K562 (cell line): ENCODE data around the gene ERCC2. TPM values are rescaled to one million over a fixed set of nuclear protein-coding genes. Genes with fewer than 3 reads are reported as not detected.
A peak's percentile ranks its signal among the peaks of the same experiment; 100 is the strongest.

Experiments
- ASH1L ChIP-seq: fragments of 450-650 bp; IDR thresholded peaks from 2 replicates; pipeline ENCODE4 v1.6.1; 2018; ENCODE audit warnings: borderline replicate concordance, mild to moderate bottlenecking, low read depth; ENCODE audit not compliant: partially characterized antibody
- CAMTA2 ChIP-seq: fragments of 250-450 bp; sonication (Bioruptor Pico); conservative IDR thresholded peaks from 2 replicates; pipeline ENCODE4 v1.5.1; 2022
- DPF2 ChIP-seq: fragments of 450-650 bp; IDR thresholded peaks from 2 replicates; pipeline ENCODE4 v1.6.1; 2016
- FOXK2 ChIP-seq, 2 experiments: fragments of 450-650 bp; IDR thresholded peaks in 1 of 2; conservative IDR thresholded peaks in 1 of 2; 2 replicates each; pipeline ENCODE4 v1.6.1; 2016; ENCODE audit warnings: low read depth in 2 of 2, mild to moderate bottlenecking in 1 of 2
- MCM3 ChIP-seq: fragments of 450-650 bp; IDR thresholded peaks from 2 replicates; pipeline ENCODE4 v1.6.1; 2016
- MLLT1 ChIP-seq, 2 experiments: fragments of 450-650 bp; IDR thresholded peaks; 2 replicates each; pipeline ENCODE4 v1.6.1; 2016
- MNT ChIP-seq, 2 experiments: fragments of 450-650 bp; conservative IDR thresholded peaks; 2 replicates each; pipeline ENCODE4 v1.6.1; 2017; ENCODE audit warnings: mild to moderate bottlenecking in 2 of 2, moderate library complexity in 2 of 2
- MTA1 ChIP-seq: fragments of 450-650 bp; IDR thresholded peaks from 2 replicates; pipeline ENCODE4 v1.6.1; 2017; ENCODE audit warnings: borderline replicate concordance
- RAD21 ChIP-seq, 2 experiments: fragments of 250-450 bp in 1 of 2; fragments of 450-650 bp in 1 of 2; sonication (Bioruptor Pico) in 1 of 2; formaldehyde crosslinking in 1 of 2; IDR thresholded peaks in 1 of 2; conservative IDR thresholded peaks in 1 of 2; 2 replicates each; pipeline versions ENCODE4 v1.4.0 to v1.8.0; 2020 to 2022; ENCODE audit warnings: mild to moderate bottlenecking in 2 of 2, moderate library complexity in 1 of 2
- SMAD2 ChIP-seq: fragments of 150-350 bp; IDR thresholded peaks from 2 replicates; pipeline ENCODE4 v1.6.1; 2014; ENCODE audit warnings: low read depth, mild to moderate bottlenecking, low read length
- SPI1 ChIP-seq: IDR thresholded peaks from 2 replicates; pipeline ENCODE4 v1.6.1; 2011; ENCODE audit warnings: low read depth, low read length, control low read depth, borderline replicate concordance
- TAF9B ChIP-seq: fragments of 450-650 bp; IDR thresholded peaks from 2 replicates; pipeline ENCODE4 v1.6.1; 2018; ENCODE audit warnings: mild to moderate bottlenecking; ENCODE audit not compliant: partially characterized antibody
- ZBTB33 ChIP-seq: sonication (generic); formaldehyde crosslinking; IDR thresholded peaks from 2 replicates; pipeline ENCODE4 v1.8.1; 2023; ENCODE audit warnings: mild to moderate bottlenecking, missing genetic modification reagents
- ZNF175 ChIP-seq: fragments of 200-800 bp; sonication (Bioruptor generic); IDR thresholded peaks from 2 replicates; pipeline ENCODE4 v1.6.1; 2016; ENCODE audit warnings: low read depth, mild to moderate bottlenecking, missing genetic modification characterization, missing compliant biosample characterization
- ZNF263 ChIP-seq: sonication (generic); formaldehyde crosslinking; IDR thresholded peaks from 2 replicates; pipeline ENCODE4 v1.8.0; 2022; ENCODE audit warnings: mild to moderate bottlenecking, missing genetic modification reagents, borderline replicate concordance
- ZNF354B ChIP-seq: fragments of 250-450 bp; sonication (Bioruptor Pico); IDR thresholded peaks from 2 replicates; pipeline ENCODE4 v1.4.0; 2020
- polyA plus RNA-seq, 8 experiments: library from polyadenylated mRNA; depleted of rRNA in 4 of 8; stranded (reverse) in 5 of 8; unstranded in 3 of 8; fragments of >200 nt; fragmentation: Nextera tagmentation in 2 of 8; fragmentation: Illumina TruSeq in 1 of 8; extraction: Ambion mirVana in 2 of 8; extraction: Trizol in 1 of 8; gene quantifications; 2 replicates each; pipeline versions ENCODE4 v1.2.1 to v1.2.3, GENCODE V29; 2011 to 2014; ENCODE audit warnings: inconsistent platforms in 1 of 8, missing spikeins in 1 of 8
- total RNA-seq, 7 experiments: library from RNA; depleted of rRNA in 6 of 7; stranded (reverse); fragments of >200 nt in 6 of 7; fragmentation: Illumina TruSeq in 2 of 7; extraction: Trizol in 2 of 7; gene quantifications; 2 replicates each; pipeline versions ENCODE4 v1.2.1 to v1.2.3, GENCODE V29; 2011 to 2021; ENCODE audit warnings: low replicate concordance in 1 of 7
- TF ChIP-seq, protein P1 (sequence below): fragments of 250-450 bp; sonication (Bioruptor Pico); IDR thresholded peaks from 2 replicates; pipeline ENCODE4 v1.4.0; 2020
- TF ChIP-seq, protein P2 (sequence below): sonication (generic); formaldehyde crosslinking; IDR thresholded peaks from 2 replicates; pipeline ENCODE4 v1.8.0; 2022; ENCODE audit warnings: missing genetic modification reagents, mild to moderate bottlenecking, borderline replicate concordance
- TF ChIP-seq, protein P3 (sequence below): fragments of 450-650 bp; IDR thresholded peaks from 2 replicates; pipeline ENCODE4 v1.6.1; 2016

Gene ERCC2
- total and polyA plus RNA-seq, 9 of the 15 experiments (the other 6 are each of a cell fraction or from before 2014, with no cell fraction given), result 2.2 to 55.9 (median 23.4) TPM

- TF ChIP-seq ZNF175 (CRISPR knock-in tag) (no peak), MCM3 (no peak), MLLT1 (IDR thresholded peaks at IDR 0.05) (no peak), ZBTB33 (CRISPR knock-in tag) (no peak), MNT (conservative IDR thresholded peaks at IDR 0.05) (peak in 1 of 2 experiments; percentile 52; a peak in 2 of 4 replicates), TAF9B (no peak), SPI1 (no peak), ZNF263 (CRISPR knock-in tag) (no peak), MTA1 (no peak), DPF2 (peak; percentile 61), FOXK2 (conservative IDR thresholded peaks at IDR 0.05 in 1 of 2, IDR thresholded peaks at IDR 0.05 in 1 of 2; ENCODE audit: low read depth in 2 of 2) (0 out of 4 replicates have a peak, but pooled peaks of 1 of the 2 experiments have one; percentile 38), CAMTA2 (CRISPR knock-in tag) (no peak), ASH1L (no peak), ZNF354B (CRISPR knock-in tag) (no peak), SMAD2 (no peak), RAD21 (CRISPR knock-in tag; conservative IDR thresholded peaks at IDR 0.05 in 1 of 2, IDR thresholded peaks at IDR 0.05 in 1 of 2) (peak; percentile 35 to 54; a peak in 3 of 4 replicates)
- TF ChIP-seq, protein P1, sequence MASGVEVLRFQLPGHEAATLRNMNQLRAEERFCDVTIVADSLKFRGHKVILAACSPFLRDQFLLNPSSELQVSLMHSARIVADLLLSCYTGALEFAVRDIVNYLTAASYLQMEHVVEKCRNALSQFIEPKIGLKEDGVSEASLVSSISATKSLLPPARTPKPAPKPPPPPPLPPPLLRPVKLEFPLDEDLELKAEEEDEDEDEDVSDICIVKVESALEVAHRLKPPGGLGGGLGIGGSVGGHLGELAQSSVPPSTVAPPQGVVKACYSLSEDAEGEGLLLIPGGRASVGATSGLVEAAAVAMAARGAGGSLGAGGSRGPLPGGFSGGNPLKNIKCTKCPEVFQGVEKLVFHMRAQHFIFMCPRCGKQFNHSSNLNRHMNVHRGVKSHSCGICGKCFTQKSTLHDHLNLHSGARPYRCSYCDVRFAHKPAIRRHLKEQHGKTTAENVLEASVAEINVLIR (CRISPR knock-in tag), result no peak
- TF ChIP-seq, protein P2, sequence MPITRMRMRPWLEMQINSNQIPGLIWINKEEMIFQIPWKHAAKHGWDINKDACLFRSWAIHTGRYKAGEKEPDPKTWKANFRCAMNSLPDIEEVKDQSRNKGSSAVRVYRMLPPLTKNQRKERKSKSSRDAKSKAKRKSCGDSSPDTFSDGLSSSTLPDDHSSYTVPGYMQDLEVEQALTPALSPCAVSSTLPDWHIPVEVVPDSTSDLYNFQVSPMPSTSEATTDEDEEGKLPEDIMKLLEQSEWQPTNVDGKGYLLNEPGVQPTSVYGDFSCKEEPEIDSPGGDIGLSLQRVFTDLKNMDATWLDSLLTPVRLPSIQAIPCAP (CRISPR knock-in tag), result no peak
- TF ChIP-seq, protein P3, sequence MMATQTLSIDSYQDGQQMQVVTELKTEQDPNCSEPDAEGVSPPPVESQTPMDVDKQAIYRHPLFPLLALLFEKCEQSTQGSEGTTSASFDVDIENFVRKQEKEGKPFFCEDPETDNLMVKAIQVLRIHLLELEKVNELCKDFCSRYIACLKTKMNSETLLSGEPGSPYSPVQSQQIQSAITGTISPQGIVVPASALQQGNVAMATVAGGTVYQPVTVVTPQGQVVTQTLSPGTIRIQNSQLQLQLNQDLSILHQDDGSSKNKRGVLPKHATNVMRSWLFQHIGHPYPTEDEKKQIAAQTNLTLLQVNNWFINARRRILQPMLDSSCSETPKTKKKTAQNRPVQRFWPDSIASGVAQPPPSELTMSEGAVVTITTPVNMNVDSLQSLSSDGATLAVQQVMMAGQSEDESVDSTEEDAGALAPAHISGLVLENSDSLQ, result peak; percentile 84
Measured at GRCh38 chr19:45403781-45404556, 33.6 kb upstream of the ERCC2 start (continued).
